IPS DF 19.7 (cell line): ENCODE results near the gene MCU.
"Not testable (repeated sequence)": the region's sequence is repeated elsewhere in the genome, so short reads cannot be mapped to it uniquely, and the experiment has no call there.

Source experiments
- DNase-seq: peaks from one replicate; pipeline ENCODE4 v3.0.0-alpha.2; 2013; ENCODE audit warnings: low read depth, low spot score

The MCU gene

DNA sequence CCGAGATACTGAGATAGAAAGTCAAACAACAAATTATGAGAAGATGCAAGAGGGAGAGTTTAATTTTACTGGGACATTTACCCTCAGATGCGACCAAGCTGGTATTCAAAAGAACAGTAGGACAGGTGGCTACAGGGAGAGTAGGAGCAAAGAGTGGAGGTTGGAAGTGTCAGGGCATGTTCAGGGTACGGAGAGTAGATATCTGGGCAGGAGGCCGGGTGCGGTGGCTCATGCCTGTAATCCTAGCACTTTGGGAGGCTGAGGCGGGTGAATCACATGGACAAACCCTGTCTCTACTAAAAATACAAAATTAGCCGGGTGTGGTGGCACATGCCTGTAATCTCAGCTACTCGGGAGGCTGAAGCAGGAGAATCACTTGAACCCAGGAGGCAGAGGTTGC is 5.5 kb upstream of the MCU start:
- not testable (repeated sequence) for DNase-seq

DNA sequence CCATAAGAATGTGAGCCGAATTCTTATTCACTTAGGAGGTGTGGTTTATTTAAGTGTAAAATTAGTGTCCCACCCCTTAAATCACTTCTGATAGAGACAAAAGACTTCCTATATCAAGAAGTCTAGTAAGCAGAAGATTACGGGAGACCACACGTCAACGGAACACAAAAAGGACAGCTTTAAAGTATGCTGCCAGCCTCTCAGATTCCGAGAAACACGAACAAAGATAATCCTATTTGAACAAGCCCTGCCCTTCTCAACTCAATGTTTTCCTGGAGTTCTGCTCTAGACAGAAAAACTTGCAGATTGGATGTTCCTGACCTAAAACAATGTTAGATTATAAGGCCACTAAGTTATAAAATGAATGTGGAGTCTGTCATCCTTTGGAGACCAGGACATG is 4.9 kb upstream of the MCU start:
- DNase-seq: no peak

DNA sequence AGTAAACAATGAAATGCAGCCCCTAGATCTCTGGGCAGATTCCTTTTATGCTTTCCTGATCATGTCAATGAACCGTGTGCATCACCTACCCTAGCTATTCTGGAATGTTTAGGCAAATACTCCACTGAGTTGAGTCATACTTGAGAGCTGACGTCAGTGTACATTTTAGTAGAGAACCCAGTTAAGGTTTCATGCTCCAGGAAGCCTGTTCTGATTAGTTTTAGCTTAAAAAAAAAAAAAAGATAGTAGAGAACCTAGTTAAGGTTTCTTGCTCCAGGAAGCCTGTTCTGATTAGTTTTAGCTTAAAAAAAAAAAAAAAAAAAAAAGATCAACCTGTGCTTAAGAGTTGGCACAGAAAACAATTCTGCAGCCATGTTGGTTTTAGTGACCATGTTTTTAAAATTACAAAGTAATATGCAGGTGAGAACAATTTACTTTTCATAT is 3.7 kb upstream of the MCU start:
- DNase-seq: no peak

DNA sequence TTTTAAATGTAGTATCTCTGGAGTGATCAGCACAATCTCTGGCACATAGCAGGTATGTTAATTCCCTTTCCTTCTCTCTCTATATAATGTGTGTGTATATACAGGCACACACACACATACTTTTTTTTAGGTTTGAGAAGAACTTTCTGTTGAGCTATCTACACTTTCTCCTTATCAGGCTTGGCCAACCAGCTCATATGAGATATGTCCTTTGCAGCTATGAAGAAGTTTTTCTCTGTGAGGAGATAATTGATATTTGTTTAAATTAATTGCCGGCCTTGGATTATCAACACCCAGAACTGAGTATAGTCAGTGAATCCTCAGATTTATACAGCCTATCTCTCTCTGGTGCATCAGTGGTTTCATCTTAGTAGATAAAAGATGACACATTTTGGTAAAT is 2.3 kb upstream of the MCU start:
- DNase-seq: no peak

DNA sequence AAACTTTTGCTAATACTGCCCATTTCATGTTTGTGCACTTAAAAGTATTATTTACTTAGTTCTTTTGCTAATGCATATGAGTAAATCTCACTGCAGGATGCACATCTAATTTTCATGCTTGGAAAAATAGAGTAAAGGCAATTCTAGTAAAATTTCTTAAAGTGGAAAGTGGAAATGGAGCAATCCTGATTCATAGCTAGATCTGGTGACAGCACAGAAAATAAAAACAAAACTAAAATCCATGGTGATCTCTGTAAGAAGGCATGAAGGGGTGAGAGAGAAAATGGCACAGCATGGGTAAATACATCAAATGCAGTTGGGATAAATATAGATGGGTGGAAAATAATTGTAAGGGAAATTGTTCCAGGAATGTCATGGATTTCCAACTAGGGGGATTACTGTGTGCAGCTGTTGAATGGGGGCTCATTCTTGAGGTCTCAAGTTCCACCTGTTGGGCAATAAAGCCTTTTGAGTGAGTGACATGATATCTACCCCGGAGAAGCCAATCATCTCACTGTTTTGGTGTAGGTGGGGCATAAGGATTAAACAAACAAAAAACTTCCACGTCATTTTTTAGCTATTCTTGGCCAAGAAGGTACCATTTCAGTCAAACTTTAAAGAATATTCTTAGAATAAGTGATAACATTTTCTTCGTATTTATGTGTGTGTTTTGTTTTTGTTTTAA is 1.7 kb upstream of the MCU start:
- no peak for DNase-seq

DNA sequence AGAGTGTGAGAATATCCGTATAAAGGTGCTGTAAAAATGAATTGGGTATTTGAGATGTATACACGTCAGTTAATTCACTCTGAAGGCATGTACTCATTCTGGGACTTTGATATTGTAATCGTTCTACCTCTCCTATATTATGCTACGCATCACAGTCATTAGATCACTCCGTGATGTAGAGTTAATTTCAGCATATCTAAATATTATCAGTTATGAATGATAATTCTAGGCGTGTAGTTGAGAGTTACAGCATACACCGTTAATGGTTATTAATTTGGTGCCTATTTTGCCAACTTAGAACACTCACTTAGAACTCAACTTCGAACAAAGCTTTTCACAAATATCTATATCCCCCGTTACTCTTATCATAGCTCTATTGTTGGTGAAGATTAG is 477 bp upstream of the MCU start:
- no peak for DNase-seq

DNA sequence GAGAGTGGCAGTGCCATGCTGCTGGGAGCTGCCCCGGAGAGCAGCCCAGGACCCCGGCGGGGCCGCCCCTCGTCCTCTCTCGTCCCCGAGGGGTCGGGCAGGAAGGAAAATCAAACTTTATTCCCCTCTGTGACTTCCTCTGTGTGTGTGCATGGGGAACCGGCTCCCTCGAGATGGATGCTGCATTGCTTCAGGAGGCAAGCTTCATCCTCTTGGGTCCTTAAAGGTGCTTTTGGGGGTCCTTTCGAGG is 726 bp downstream of the MCU start:
- no peak for DNase-seq

DNA sequence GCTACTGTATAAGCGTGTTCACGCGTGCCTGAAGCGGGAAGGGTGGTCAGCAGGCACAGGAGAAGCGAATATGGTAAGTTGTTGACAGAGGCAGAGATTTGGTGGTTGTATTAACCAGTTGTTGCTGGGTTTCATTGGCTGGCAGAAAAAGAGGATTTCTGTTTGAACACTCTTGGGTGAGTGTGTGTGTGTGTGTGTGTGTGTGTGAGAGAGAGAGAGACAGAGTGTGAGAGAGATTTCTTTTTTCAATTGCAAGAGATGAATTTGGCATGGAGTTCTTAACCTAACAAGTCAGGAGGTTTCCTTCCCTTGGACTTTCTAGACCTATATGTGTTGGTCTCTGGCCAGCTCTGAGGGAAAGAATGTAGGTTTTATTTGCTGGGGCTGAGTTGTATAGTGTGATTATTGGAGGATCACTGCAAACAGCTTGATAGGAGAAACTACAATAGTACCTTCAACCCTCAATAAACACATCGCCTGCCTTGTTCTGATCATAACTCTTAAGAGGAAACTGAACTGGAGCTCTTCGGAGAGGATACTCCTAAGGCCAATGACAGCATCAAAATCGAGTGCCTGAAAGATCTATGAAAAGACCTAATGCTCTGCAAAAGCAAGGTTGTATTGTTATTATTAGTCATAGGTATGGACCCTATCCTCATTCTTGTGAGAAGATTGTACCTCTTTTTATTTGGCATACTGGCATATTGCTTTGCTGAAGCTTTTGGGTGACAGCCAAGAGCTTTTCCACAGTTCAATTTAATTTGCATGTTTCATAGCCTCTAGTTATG is 1.2 kb downstream of the MCU start:
- DNase-seq: no peak

DNA sequence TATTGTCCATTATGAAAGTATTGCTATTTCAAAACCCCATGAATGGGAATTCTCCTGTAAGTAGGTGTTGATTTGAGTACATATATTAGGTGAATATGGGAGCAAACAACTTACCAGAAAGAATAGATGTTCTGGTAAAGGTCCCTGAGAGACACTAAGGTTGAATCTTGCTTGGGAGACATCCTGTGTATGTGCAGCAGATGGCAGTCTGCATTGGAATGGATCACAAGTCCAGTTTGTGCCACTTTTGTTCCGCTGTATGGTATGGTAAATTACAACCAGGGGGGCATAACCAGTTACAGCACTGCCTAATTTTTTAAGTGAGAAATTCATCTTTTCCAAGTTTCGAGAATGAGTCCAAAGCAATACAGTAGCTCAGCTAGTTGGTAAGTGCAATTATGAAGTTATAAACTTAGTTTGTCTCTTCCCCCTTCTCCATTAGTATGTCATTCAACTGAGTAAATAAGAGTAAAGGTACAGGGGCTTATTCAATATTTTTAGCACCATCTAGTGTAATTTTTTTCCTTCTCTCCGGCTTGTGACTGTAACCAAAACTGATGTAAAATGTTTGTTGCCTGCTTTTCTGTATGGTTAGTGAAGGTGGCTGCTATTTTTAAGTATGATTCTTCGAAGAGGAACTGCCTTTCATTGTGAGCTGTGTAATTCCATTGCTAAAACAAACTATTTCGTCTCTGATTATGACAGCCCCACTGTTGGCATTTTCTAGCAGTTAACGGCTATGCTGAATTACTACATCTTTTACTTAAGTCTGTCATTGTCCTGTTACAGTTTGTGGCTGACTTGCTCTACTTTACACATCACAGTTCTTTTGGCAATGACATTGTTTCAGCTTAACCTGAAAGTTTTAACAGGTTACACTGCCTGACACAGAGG is 2.8 kb downstream of the MCU start:
- no peak for DNase-seq

DNA sequence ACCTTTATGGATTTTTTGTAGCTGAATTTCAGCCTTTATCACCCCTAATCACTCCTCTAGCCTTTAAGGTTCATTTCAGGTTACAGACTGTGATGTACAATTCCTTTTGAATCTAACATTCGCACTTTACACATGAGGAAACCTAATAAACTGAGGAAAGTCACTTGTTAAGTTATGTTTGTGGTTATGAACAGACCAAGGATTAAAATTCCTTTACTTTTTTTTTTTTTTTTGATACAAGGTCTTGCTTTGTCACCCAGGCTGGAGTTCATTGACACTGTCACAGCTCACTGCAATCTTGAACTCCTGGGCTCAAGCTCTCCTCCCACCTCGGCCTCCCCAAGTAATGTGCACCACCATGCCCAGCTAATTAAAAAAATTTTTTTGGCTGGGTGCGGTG is 3.6 kb downstream of the MCU start:
- no peak for DNase-seq

DNA sequence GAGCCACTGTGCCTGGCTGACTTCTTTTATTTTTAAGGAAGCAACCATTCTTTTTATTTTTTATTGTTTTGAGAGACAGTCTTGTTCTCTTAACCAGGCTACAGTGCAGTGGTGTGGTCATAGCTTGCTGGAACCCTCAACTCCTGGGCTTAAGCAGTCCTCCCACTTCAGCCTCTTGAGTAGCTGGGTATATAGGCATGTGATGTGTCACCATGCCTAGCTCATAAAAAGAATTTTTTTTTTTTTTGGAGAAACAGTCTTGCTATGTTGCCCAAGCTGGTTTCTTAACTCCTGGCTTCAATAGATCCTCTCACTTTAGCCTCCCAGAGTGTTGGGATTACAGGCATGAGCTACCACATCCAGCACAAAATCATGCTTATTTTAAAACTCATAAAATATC is 5.8 kb downstream of the MCU start:
- no peak for DNase-seq

DNA sequence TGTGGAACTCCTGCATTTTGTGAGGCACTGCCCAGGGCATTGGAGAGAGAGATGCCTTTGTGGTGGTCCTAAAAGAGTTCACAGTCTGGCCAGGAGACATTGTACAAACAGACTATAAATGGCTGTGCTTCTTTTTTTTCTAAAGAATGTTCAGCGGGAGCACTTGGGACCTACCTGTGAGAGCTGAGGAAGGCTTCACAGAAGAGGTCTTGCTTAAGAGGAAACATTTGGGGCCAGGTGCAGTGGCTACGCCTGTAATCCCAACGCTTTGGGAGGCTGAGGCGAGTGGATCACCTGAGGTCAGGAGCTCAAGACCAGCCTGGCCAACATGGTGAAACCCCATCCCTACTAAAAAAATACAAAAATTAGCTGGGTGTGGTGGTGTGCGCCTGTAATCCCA is 10.5 kb downstream of the MCU start:
- DNase-seq: not testable (repeated sequence)

DNA sequence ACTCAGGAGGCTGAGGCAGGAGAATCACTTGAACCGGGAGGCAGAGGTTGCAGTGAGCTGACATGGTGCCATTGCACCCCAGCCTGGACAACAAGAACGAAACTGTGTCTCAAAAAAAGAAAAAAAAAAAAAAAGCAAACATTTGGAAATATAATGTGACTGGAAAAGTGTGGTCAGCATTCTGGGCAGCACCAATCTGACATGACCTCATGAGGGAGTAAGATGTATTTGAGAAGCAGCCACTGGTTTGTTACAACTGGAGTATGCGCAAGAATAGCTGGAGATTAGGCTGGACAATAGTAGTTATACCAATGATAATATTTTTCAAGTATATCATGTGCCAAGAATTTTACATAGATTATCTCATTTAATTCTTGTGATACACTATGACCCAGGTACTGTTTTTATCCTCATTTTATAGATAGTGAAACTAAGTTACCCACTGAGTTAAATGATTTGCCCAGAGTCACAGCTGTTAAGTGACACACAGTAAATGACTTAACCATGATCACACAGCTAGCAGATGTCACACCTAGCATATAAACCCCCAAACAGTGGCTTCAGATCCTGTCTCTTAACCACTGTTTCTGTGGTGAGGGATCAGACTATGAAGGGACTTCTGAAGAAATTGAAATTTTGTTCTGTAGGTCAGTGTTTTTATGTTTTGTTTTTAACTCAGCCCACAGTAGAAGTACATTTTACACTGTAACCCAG is 11.1 kb downstream of the MCU start:
- no peak for DNase-seq

DNA sequence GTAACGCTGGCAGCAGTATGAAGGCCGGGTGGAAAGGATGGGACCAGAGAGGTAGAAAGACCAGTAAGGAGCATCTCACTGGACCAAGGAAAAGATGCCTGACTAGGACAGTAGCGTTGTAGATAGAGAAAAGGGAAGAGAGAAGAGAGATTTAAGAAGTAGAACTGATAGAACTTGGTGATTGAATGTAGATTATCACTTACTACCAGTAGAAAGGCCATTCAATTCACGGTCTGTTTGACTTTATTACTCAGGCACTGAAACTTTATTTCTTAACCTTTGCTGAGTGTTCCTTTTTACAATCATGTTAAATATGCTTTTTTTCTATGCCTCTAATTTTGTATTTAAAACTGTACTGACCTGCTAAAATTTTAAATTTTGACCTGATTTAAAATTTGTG is 12.2 kb downstream of the MCU start:
- no peak for DNase-seq

DNA sequence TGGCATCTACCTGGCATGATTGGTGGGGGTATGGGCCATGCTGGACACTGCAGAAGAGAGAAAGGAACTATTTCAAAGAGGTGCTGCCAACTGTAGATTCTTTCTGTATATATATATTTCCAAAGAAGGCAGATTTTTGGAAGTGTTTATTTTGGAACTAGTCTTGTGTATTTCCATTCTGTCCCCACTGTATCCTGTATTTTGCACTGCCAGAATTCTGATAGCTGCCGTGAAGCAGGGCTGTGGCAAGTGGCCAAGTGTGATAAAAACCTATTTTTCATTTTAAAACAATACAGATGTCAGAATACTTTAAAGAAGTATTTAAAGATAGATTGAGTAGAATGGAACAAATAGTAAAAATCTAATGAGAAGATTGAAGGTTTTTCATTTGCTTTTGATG is 17.1 kb downstream of the MCU start:
- no peak for DNase-seq

DNA sequence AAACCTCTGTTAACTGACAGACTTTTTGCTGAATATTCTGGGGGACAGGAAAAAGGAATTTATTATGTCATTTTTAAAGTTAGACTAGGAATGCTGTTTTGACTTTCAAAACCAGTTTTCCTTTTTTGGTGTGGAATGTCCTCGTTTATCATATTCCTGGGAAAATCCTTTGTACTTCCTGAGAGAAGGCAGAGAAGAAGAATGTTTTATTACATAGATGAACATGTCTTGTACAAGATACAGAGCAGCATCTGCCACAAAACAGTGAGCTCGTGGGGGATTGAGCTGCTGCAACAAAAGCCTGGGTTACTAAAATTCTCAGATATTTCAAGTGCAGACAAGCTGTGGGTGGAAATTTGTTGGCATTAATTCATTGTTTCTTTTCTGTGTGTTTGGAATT is 20.2 kb downstream of the MCU start:
- no peak for DNase-seq

DNA sequence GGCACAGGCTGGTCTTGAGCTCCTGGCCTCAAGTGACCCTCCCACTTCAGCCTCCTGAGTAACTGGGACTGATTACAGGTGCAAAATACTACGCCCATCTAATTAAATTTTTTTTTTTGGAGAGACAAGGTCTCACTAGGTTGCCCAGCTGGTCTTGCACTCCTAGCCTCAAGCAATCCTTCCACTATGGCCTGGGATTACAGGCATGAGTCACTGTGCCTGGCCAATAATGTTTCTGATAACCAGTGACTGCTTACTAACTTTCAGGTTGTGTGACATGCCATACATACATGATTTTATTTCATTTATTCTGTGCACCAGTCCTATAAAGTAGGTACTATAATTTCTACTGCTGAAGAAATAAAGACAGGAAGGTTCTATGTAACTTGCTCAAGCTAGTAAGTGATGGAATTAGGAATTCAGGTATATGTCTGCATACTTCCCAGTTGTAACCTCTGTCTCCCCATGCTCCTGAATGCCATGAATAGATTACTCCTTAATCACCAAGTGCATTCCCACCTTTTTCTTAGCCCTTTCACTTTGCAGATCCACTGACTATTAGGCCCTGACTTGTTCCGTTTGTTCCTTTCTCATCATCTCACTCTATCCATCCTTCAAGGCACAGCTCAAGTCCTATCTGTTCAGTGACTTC is 28.1 kb downstream of the MCU start:
- DNase-seq: no peak

DNA sequence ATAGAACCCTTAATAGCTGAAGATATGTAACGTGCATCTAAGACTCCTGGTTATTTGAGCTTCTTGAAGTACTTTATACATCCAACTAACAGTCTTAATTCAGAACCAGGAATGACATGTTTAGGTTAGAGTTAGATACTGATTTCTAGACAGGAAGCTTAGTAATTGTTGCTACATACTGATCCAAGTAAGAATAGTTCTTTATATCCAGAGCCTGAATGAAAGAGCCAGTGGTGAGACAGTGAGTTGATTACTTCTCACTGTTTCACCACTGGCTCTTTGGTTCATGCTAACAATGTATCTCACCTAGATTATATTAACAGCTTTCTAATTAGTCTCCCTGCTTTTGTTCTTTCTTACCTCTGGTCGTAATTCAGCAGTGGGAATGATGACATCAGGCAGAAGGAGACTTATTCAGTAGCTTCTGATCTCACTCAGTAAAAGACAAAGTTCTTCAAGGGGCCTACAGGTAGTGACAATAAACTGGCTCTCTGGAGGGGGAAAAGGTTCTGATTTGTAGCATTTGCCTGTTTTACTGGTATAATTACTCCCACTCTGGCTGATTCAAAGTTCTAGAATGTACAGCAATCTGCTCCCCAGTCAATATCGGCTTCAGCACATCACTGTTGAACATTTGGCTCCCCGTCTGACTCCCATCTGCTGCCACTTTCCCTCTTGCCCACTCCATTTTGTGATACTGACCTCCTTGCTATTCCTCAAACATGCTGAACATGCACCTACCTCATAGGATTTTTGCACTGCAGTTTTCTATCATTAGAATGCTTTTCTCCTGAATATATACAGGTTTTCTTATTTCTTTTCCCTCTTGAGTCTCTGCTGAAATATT is 29.1 kb downstream of the MCU start:
- DNase-seq: no peak

DNA sequence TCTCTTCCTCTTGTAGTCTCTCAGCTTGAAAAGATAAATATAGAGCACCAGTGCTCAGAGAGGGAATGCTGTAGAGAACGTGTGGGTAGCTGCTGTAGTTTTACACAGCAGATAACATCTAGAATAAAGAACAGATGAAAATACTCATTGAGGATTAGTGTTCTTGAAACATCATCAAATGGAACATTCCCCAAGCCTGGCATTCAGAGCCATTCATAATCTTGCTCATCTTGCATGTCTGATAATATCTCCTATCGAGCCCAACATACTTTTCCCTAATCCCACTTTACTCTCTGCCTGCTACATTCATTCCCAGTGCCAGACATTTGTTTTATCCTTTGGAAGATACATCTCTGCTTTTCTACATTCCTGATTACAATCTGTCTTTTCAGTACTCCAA is 35.2 kb downstream of the MCU start:
- DNase-seq: no peak

DNA sequence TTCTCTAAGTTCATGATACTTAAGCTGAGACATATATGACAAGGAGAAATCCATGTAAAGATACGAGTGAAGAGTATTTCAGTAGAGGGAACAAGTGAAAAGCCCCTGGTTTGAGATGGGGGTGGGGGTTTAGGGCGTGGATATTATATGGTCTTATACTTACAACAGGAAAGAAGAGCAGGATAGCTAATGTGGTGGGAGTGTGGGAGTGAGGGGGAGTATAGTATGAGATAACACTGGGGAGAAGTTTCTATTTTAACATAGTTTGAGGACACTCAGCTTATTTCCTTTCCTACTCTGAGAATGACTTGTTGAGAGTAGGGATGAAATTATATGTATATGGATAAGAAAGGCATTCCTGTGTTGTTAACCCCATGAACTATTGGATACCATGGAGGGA is 36.5 kb downstream of the MCU start:
- no peak for DNase-seq

DNA sequence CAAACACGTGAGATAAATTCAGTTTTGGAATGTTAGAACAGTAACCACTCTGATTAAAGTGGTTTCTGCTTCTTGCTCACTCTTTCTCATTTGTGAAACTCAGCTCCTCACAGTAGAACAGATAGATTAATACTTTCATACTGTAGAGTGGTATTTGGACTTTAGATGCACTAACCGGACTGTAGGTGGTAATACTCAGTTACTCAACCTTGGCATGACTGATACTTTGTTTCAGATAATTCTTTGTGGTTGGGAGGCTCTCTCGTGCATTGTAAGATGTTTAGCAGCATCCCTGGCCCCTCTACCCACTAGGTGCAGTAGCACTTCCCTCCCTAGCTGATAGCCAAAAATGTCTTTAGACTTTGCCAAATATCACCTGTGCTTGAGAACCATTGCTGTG is 37.6 kb downstream of the MCU start:
- no peak for DNase-seq
